Skeletal muscle tissue (tissue), 4 donors: Measurements from ENCODE around the gene TAS2R41. TPM values are rescaled to one million over a fixed set of nuclear protein-coding genes. Genes with fewer than 3 reads are reported as not detected.
A peak's percentile ranks its signal among the peaks of the same experiment; 100 is the strongest.
"Not testable (repeated sequence)": the region's sequence is repeated elsewhere in the genome, so short reads cannot be mapped to it uniquely, and the experiment has no call there.

Experiments
- H3K27ac ChIP-seq: one replicate; pipeline ENCODE4 v1.7.0; 2013; ENCODE audit warnings: mild to moderate bottlenecking, low read depth, low read length, inconsistent platforms
- H3K27me3 ChIP-seq, 3 donors: one replicate each; pipeline ENCODE4 v1.7.0; 2013; ENCODE audit warnings: low read length in 3 of 3; ENCODE audit not compliant: control insufficient read depth in 3 of 3, insufficient read depth in 3 of 3
- H3K36me3 ChIP-seq, 3 donors: one replicate each; pipeline ENCODE4 v1.7.0; 2013; ENCODE audit warnings: low read length in 3 of 3; ENCODE audit not compliant: control insufficient read depth in 3 of 3, insufficient read depth in 3 of 3
- H3K4me1 ChIP-seq, 3 donors: one replicate each; pipeline ENCODE4 v1.7.0; 2013; ENCODE audit warnings: low read length in 3 of 3, mild to moderate bottlenecking in 3 of 3; ENCODE audit not compliant: control insufficient read depth in 3 of 3, insufficient read depth in 3 of 3
- H3K4me3 ChIP-seq, 3 donors: one replicate each; pipeline ENCODE4 v1.7.0; 2013; ENCODE audit warnings: low read length in 3 of 3
- H3K9ac ChIP-seq, 3 donors: one replicate each; pipeline ENCODE4 v1.7.0; 2013; ENCODE audit warnings: low read length in 3 of 3, mild to moderate bottlenecking in 3 of 3, moderate library complexity in 2 of 3, low read depth in 1 of 3
- H3K9me3 ChIP-seq, 3 donors: one replicate each; pipeline ENCODE4 v1.7.0; 2013; ENCODE audit warnings: low read length in 3 of 3; ENCODE audit not compliant: control insufficient read depth in 3 of 3
- total RNA-seq: library from RNA; depleted of rRNA; stranded (reverse); fragments of >200 nt; gene quantifications from one replicate; pipeline ENCODE4 v1.2.3, GENCODE V29; 2014
- donor health status: Osteomylitis.

TAS2R41 gene
- total RNA-seq, 1 donor from 2014 or later, result not detected

- H3K4me1 ChIP-seq, H3K36me3 ChIP-seq, H3K27ac ChIP-seq, H3K27me3 ChIP-seq, H3K4me3 ChIP-seq, H3K9ac ChIP-seq, H3K9me3 ChIP-seq: not testable (repeated sequence)
Measured at GRCh38 chr7:143472071-143472689, 5.5 kb upstream of the TAS2R41 start.

- no peaks in the 10 kb centered on the region for H3K4me1 ChIP-seq
- no peaks in the 10 kb centered on the region for H3K9me3 ChIP-seq
- peak overlapping the region; percentile 9 for H3K27ac ChIP-seq
- no peaks in the 10 kb centered on the region for H3K36me3 ChIP-seq
- no peaks in the 10 kb centered on the region for H3K27me3 ChIP-seq
- no peak overlapping the region for H3K4me3 ChIP-seq
- no peak overlapping the region for H3K9ac ChIP-seq
Measured at GRCh38 chr7:143479055-143479766, 1.5 kb downstream of the TAS2R41 start.

DNA sequence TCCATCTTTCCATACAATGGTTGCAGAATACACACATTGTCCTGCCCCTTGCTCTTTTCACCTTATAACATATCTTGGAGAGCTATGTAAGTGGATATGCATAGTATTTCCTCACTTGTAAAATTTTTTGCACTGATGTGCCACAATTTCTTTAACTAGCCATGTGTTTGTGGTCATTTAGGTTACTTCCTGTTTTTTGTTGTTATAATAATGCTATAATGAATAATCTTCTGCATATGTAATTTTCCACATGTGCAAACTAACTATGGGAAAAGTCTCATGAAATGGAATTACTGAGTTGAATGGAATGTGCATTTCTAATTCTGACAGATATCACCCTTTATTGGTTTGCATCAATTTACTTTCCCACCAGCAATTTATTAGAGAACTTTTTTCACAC lies 2.8 kb downstream of the TAS2R41 start:
- H3K4me1 ChIP-seq, result no peaks in the 10 kb centered on the region
- no peaks in the 10 kb centered on the region for H3K9me3 ChIP-seq
- no peak overlapping the region for H3K4me3 ChIP-seq
- H3K36me3 ChIP-seq, result no peaks in the 10 kb centered on the region
- H3K27ac ChIP-seq, result no peak overlapping the region
- H3K9ac ChIP-seq, result no peak overlapping the region
- no peaks in the 10 kb centered on the region for H3K27me3 ChIP-seq

- H3K27ac ChIP-seq, result peak overlapping the region; percentile 1
Measured at GRCh38 chr7:143484119-143484518, 6.4 kb downstream of the TAS2R41 start.

DNA sequence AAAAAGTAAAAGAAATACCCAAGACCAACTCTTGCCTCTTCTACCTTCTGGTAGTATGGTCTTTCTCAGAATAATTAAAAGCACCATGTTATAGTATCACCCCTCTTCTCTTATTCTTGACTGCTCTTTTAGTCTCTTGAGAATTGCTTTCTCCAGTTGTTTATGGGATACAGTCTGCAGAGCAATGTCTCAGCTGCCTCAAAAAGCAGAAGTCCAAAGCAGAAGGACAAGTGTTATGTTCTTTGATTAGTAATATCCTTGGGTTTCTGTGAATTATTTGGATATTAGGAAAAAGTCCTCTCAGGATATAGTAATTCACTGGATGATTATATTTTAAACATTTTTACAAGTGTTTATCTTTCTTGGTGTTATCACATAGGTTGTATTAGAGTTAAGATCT lies 7.4 kb downstream of the TAS2R41 start:
- Histone ChIP-seq H3K27me3 (no peaks in the 10 kb centered on the region), H3K36me3 (no peaks in the 10 kb centered on the region), H3K9ac (no peak overlapping the region), H3K9me3 (no peaks in the 10 kb centered on the region), H3K4me1 (peaks cover 0 to 2% (median 0%) of the 10 kb centered on the region in 3 donors), H3K4me3 (no peak overlapping the region), H3K27ac (no peak overlapping the region)

More at GRCh38 chr7:143484119-143484518, 6.4 kb downstream of the TAS2R41 start:
- H3K4me3 ChIP-seq, result no peak overlapping the region
- H3K27me3 ChIP-seq, result no peaks in the 10 kb centered on the region
- no peaks in the 10 kb centered on the region for H3K36me3 ChIP-seq
- peaks cover 0 to 2% (median 0%) of the 10 kb centered on the region in 3 donors for H3K4me1 ChIP-seq
- no peaks in the 10 kb centered on the region for H3K9me3 ChIP-seq
- H3K9ac ChIP-seq, result no peak overlapping the region

GRCh38 chr7:143485500-143485899 lies 7.8 kb downstream of the TAS2R41 start:
- Histone ChIP-seq H3K4me3 (no peak overlapping the region), H3K27me3 (no peaks in the 10 kb centered on the region), H3K4me1 (peaks cover 0 to 2% (median 0%) of the 10 kb centered on the region in 3 donors), H3K27ac (no peak overlapping the region), H3K36me3 (no peaks in the 10 kb centered on the region), H3K9me3 (no peaks in the 10 kb centered on the region), H3K9ac (no peak overlapping the region)

- not testable (repeated sequence) for H3K4me3 ChIP-seq, H3K9ac ChIP-seq, H3K36me3 ChIP-seq, H3K27me3 ChIP-seq, H3K9me3 ChIP-seq, H3K4me1 ChIP-seq
- H3K27ac ChIP-seq, result peak overlapping the region; percentile 68
Measured at GRCh38 chr7:143486266-143486665, 8.6 kb downstream of the TAS2R41 start.

GRCh38 chr7:143487061-143487460 lies 9.4 kb downstream of the TAS2R41 start:
- H3K9ac ChIP-seq, result no peak overlapping the region
- no peak overlapping the region for H3K4me3 ChIP-seq
- no peaks in the 10 kb centered on the region for H3K36me3 ChIP-seq
- H3K27me3 ChIP-seq, result no peaks in the 10 kb centered on the region
- H3K4me1 ChIP-seq, result peaks cover 0 to 5% (median 2%) of the 10 kb centered on the region in 3 donors
- H3K27ac ChIP-seq, result peak overlapping the region; percentile 68
- H3K9me3 ChIP-seq, result no peaks in the 10 kb centered on the region

GRCh38 chr7:143487566-143487965 lies 9.9 kb downstream of the TAS2R41 start:
- no peaks in the 10 kb centered on the region for H3K9me3 ChIP-seq
- H3K4me1 ChIP-seq, result peaks cover 0 to 5% (median 2%) of the 10 kb centered on the region in 3 donors
- peak overlapping the region; percentile 68 for H3K27ac ChIP-seq
- no peaks in the 10 kb centered on the region for H3K27me3 ChIP-seq
- H3K9ac ChIP-seq, result no peak overlapping the region
- H3K36me3 ChIP-seq, result no peaks in the 10 kb centered on the region
- H3K4me3 ChIP-seq, result no peak overlapping the region

GRCh38 chr7:143490717-143491306 lies 13.1 kb downstream of the TAS2R41 start:
- Histone ChIP-seq H3K9ac (no peak overlapping the region), H3K27me3 (no peaks in the 10 kb centered on the region), H3K4me3 (no peak overlapping the region), H3K4me1 (peaks cover 0 to 8% (median 2%) of the 10 kb centered on the region in 3 donors), H3K9me3 (no peaks in the 10 kb centered on the region), H3K36me3 (no peaks in the 10 kb centered on the region), H3K27ac (no peak overlapping the region)
